Skeletal muscle satellite cell (primary cell): ENCODE measurements around the gene SKA2.

Experiments
- H3K27me3 ChIP-seq: 2 replicates; pipeline ENCODE4 v1.7.0; 2013; ENCODE audit warnings: low read length; ENCODE audit not compliant: control insufficient read depth, insufficient read depth
- H3K36me3 ChIP-seq: 2 replicates; pipeline ENCODE4 v1.7.0; 2013; ENCODE audit warnings: mild to moderate bottlenecking, control low read depth, low read length; ENCODE audit not compliant: insufficient read depth
- H3K4me1 ChIP-seq: 2 replicates; pipeline ENCODE4 v1.7.0; 2013; ENCODE audit warnings: low read length; ENCODE audit not compliant: control insufficient read depth, insufficient read depth
- H3K4me2 ChIP-seq: 2 replicates; pipeline ENCODE4 v1.7.0; 2013; ENCODE audit warnings: mild to moderate bottlenecking, low read length
- H3K4me3 ChIP-seq: 2 replicates; pipeline ENCODE4 v1.7.0; 2013; ENCODE audit warnings: low read length
- H3K9ac ChIP-seq: 2 replicates; pipeline ENCODE4 v1.7.0; 2013; ENCODE audit warnings: mild to moderate bottlenecking, low read depth, low read length, moderate library complexity
- H3K9me3 ChIP-seq: replicated peaks from 2 replicates; pipeline ENCODE4 v1.7.0; 2013; ENCODE audit warnings: mild to moderate bottlenecking, control low read depth, low read length

The SKA2 gene

DNA sequence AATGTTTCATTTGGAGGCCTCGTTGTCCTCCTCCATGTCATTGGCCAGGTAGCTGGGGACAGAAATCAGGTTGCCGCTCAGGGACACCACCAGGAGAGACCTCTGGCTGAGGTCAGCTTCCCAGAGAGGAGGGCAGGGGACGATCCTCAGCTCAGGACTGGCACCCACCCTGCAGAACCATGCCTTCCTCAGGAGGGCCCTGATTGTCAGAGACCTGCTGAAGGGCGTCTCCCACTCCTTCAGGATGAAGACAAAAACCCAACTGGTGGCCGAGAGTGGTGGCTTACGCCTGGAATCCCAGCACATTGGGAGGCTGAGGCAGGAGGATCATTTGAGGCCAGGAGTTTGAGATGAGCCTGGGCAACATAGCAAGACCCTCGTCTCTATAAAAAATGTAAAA is 20.1 kb upstream of the SKA2 start:
- peaks cover 6% of the 10 kb centered on the region for H3K36me3 ChIP-seq
- no peaks in the 10 kb centered on the region for H3K4me1 ChIP-seq

DNA sequence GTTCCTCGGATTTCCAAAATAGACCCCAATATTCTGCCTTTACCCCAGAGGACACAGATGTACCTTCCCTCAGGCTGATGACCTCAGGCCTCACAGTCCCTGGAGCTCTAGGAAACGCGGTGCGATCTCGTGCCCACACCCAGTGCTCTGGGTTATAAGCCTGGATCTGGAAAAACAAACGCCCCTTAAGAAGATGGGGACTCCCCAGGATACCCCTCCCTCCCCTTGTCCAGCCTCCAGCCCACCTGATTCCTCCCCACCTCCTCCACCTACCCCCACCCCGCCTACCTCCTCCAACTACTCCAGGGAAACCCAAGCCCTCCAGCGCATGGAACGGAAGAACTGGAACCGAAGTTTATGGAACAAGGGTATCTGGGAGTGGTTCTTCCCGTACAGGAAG is 19.7 kb upstream of the SKA2 start:
- H3K36me3 ChIP-seq = peaks cover 6% of the 10 kb centered on the region
- no peaks in the 10 kb centered on the region for H3K27me3 ChIP-seq

More for the DNA sequence above, 20.1 kb upstream of the SKA2 start:
- no peak overlapping the region for H3K4me2 ChIP-seq
- H3K4me3 ChIP-seq = no peak overlapping the region
- no peak overlapping the region for H3K9ac ChIP-seq
- H3K27me3 ChIP-seq = no peaks in the 10 kb centered on the region
- H3K9me3 ChIP-seq = no peaks in the 10 kb centered on the region

DNA sequence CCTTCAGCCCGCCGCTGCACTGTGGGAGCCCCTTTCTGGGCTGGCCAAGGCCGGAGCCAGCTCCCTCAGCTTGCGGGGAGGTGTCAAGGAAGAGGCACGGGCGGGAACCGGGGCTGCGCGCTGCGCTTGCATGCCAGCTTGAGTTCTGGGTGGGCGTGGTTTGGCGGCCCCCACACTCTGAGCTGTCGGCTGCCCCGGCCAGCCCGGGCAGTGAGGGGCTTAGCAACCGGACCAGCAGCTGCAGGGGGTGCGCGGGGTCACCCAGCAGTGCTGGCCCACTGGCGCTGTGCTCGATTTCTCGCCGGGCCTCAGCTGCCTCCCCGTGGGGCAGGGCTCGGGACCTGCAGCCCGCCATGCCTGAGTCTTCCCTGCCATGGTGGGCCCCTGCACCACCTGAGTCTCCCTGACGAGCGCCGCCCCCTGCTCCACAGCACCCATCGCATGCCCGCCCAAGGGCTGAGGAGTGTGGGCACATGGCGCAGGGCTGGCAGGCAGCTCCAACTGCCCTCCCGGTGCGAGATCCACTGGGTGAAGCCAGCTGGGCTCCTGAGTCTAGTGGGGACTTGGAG is 17.5 kb upstream of the SKA2 start:
- Histone ChIP-seq H3K9me3 (no peaks in the 10 kb centered on the region), H3K9ac (no peak overlapping the region), H3K27me3 (no peaks in the 10 kb centered on the region), H3K4me3 (no peak overlapping the region), H3K36me3 (peaks cover 6% of the 10 kb centered on the region), H3K4me1 (peaks cover 4% of the 10 kb centered on the region), H3K4me2 (no peak overlapping the region)

More for the DNA sequence above, 19.7 kb upstream of the SKA2 start:
- Histone ChIP-seq H3K4me3 (no peak overlapping the region), H3K4me2 (no peak overlapping the region), H3K9ac (no peak overlapping the region), H3K4me1 (no peaks in the 10 kb centered on the region), H3K9me3 (no peaks in the 10 kb centered on the region)

DNA sequence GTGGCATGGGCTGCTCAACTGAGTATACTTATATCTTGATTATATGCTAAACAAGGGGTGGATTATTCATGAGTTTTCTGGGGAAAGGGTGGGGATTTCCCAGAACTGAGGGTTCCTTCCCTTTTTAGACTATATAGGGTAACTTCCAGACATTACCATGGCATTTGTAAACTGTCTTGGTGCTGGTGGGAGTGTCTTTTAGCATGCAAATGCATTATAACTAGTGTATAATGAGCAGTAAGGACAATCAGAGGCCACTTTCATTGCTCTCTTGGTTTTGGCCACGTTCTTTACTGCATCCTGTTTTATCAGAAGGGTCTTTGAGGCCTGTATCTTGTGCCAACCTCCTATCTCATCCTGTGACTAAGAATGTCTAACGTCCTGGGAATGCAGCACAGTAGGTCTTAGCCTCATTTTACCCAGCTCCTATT is 12.6 kb upstream of the SKA2 start:
- H3K9me3 ChIP-seq = no peaks in the 10 kb centered on the region
- peaks cover 8% of the 10 kb centered on the region for H3K4me1 ChIP-seq
- H3K4me3 ChIP-seq = no peak overlapping the region
- H3K4me2 ChIP-seq = no peak overlapping the region
- H3K27me3 ChIP-seq = no peaks in the 10 kb centered on the region
- H3K36me3 ChIP-seq = no peaks in the 10 kb centered on the region
- no peak overlapping the region for H3K9ac ChIP-seq

DNA sequence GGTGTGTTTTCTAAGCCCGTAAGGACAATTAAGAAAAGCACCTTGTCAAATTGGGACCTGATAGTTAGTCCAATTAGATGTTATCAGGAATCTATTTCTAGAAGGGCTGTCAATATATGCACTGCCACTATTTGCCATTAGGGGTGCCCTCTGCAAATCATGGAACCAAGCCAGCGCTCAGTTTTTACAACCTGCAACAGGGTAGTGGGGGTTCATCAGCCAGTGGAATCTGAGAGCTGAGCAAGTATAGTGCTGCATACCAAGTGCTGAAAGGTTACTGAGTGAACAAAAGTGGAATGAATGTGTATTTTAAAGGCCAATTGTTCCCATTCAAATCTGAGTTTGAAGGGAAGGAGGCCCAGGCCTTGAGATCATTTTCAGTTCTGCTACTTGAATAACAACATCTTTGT is 11.0 kb upstream of the SKA2 start:
- H3K9me3 ChIP-seq = no peaks in the 10 kb centered on the region
- peaks cover 11% of the 10 kb centered on the region for H3K4me1 ChIP-seq
- H3K36me3 ChIP-seq = no peaks in the 10 kb centered on the region
- H3K4me3 ChIP-seq = no peak overlapping the region
- no peak overlapping the region for H3K9ac ChIP-seq
- H3K4me2 ChIP-seq = peak overlapping the region; percentile 3
- no peaks in the 10 kb centered on the region for H3K27me3 ChIP-seq

DNA sequence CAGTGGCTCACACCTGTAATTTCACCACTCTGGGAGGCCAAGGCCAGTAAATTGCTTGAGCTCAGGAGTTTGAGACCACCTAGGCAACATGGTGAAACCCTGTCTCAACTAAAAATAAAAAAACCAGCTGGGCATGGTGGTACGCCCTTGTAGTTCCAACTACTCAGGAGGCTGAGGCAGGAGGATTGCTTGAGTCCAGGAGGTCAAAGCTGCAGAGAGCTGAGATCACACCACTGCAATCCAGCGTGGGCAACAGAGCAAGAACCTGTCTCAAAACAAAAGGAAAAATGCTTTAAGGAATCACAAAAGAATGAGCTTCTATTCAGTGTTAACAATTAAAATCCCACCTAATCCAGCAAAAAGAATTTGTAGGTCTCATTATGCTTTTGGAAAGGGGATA is 6.5 kb upstream of the SKA2 start:
- no peaks in the 10 kb centered on the region for H3K9me3 ChIP-seq
- peaks cover 22% of the 10 kb centered on the region for H3K4me1 ChIP-seq
- no peaks in the 10 kb centered on the region for H3K36me3 ChIP-seq

DNA sequence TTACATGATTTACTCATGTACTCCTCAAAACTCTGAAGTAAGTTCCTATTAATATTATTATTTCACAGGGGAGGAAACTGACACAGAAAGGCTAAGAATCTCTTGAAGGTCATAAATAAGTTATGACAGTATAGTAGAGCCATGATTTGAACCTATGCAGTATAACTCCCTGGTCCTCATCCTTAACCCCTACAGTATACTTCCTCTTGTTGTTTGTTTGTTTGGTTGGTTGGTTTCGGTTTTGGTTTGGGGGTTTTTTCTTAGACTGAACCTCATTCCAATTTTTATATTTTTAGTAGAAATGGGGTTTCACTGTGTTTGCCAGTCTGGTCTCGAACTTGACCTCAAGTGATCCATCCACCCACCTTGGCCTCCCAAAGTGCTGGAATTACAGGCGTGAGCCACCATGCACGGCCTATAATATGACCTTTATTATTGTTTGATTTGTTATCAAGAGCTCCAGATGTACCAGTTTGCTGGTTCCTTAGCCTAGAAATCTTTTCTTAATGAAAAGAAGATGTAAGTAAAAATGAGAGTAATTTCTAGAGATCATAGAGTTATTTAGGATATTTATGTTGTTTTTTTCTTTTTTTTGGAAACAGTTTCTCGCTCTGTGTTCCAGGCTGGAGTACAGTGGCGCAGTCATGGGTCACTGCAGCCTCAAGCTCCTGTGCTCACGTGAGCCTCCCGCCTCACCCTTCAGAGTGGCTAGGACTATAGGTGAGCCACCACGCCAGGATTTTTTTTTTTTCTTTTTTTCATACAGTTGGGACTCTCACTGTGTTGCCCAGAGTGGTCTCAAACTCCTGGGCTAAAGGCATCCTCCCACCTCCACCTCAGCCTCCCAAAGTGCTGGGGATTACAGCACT is 5.4 kb upstream of the SKA2 start:
- Histone ChIP-seq H3K4me2 (peak overlapping the region; percentile 53), H3K9me3 (no peaks in the 10 kb centered on the region), H3K36me3 (no peaks in the 10 kb centered on the region), H3K4me1 (peaks cover 27% of the 10 kb centered on the region), H3K27me3 (no peaks in the 10 kb centered on the region), H3K9ac (no peak overlapping the region), H3K4me3 (no peak overlapping the region)

More for the DNA sequence above, 6.5 kb upstream of the SKA2 start:
- H3K27me3 ChIP-seq = no peaks in the 10 kb centered on the region
- H3K4me2 ChIP-seq = no peak overlapping the region
- H3K9ac ChIP-seq = no peak overlapping the region
- H3K4me3 ChIP-seq = no peak overlapping the region

DNA sequence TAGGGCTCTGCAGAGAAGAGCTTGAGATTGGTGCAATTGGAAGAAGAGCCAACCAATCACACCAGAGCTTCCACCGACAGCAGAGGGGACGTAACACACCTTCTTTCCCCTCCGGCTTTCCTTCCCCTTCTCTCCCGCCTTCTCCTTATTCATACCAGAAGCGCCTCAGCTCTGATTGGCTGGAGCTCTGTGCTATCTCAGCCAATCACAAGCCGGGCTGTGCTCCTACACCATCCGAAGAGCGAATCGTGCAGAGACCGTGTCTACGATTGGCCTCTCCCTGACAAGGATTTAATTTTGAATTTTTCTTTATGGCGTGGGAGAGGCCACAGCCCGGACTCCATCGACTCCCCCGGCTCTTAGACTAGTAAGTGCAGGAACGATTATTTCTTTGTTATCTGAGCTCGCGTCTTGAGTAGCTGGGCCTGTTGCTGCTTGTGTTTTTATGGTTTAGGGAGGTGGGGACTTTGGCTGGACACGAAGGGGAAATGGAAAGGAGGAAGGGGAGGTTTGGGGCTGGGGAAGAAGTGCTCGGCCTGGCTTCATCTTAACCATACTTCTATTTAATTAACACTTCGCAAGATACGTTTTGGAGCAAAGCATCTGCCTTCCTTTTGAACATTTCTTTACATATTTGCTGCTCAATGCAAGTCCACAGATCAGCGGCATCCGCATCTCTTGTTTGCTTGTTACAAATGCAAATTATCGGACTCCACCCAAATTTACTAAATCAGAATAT is 622 bp upstream of the SKA2 start, which contains the start of gene PRR11:
Gene PRR11 (plus strand): TSS at position 308 of the 739 bp plus-strand sequence. CDS start 14,007 bp downstream, outside the sequence.
- H3K9ac ChIP-seq = peak within 1 kb of the TSS; percentile 91
- H3K4me1 ChIP-seq = peaks cover 49% of the 10 kb centered on the region
- H3K9me3 ChIP-seq = no peaks in the 10 kb centered on the region
- H3K4me3 ChIP-seq = peak within 1 kb of the TSS; percentile 85
- H3K36me3 ChIP-seq = no peaks in the 10 kb centered on the region
- peak within 1 kb of the TSS; percentile 79 for H3K4me2 ChIP-seq
- H3K27me3 ChIP-seq = no peaks in the 10 kb centered on the region

DNA sequence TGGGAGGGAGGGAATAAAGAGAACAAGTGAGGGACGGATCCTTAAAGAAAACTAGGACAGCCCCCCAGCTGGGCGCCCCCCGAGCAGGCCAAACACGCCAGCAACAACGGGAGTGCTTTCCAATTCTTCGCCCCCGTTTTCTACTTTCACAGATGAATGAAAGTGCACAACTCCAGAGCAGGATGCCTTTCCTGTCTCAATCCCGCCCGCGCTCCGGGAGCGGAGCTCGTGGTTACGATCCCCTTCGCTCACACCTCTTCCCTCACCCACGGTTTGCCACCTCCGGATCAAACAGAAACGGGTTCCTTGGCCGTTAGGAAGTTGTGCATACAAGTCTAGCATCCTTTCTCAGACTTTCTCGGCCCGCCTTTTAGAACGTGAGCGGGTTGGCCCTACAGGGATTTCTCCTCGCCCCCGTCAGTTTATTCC is 680 bp downstream of the SKA2 start:
- Histone ChIP-seq H3K27me3 (no peaks in the 10 kb centered on the region), H3K9ac (peak overlapping the region; percentile 91), H3K4me3 (peak overlapping the region; percentile 85), H3K36me3 (no peaks in the 10 kb centered on the region), H3K9me3 (no peaks in the 10 kb centered on the region), H3K4me1 (peaks cover 54% of the 10 kb centered on the region), H3K4me2 (peak overlapping the region; percentile 76)

DNA sequence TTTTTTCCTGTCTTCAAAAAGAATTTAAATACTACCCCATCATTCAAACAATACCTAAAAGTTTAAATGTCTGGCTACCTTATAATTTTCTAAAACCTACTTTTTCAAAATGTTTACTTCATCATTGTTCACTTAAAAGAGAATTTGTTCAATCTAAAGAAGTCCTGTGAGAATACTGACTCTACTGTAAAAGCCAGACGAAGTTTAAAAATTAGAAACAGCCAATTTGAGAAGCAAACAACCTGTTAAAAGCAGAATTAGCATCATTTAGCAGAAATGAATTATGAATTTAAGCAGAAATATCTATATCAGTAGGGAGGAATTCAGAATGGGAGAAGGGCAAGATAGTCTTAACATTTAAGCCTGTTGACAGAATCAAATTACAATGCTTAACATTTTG is 2.1 kb downstream of the SKA2 start:
- Histone ChIP-seq H3K9me3 (no peaks in the 10 kb centered on the region), H3K4me3 (peak overlapping the region; percentile 85), H3K9ac (peak overlapping the region; percentile 91), H3K4me1 (peaks cover 55% of the 10 kb centered on the region), H3K36me3 (no peaks in the 10 kb centered on the region), H3K27me3 (no peaks in the 10 kb centered on the region), H3K4me2 (peak overlapping the region; percentile 76)

DNA sequence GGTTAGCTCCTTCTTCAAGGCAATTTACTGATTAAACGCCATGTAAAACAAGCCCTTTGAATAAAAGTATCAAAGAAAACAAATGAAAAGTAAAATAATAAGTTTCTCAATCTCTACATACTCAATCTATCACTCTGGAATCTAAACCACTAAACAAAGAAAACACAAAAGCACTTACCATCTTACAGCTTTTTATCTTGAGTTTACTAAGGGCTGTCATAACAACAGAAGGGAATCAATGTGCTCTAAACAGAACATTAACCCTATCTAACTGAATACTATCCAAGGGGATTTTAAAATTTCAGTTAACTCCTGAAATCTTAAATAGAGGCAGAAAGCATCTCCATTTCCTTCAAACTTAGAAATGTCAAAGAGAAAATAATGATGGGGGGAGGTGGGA is 3.4 kb downstream of the SKA2 start:
- H3K27me3 ChIP-seq = no peaks in the 10 kb centered on the region
- H3K4me3 ChIP-seq = peak overlapping the region; percentile 18
- no peaks in the 10 kb centered on the region for H3K9me3 ChIP-seq
- H3K4me2 ChIP-seq = peak overlapping the region; percentile 76
- H3K9ac ChIP-seq = peak overlapping the region; percentile 91
- no peaks in the 10 kb centered on the region for H3K36me3 ChIP-seq
- peaks cover 49% of the 10 kb centered on the region for H3K4me1 ChIP-seq
